GM12878 (cell line): ENCODE data around the gene LDHA. TPM values are rescaled to one million over a fixed set of nuclear protein-coding genes. Genes with fewer than 3 reads are reported as not detected.

Experiments
- E4F1 ChIP-seq: fragments of 450-650 bp; IDR thresholded peaks from 2 replicates; pipeline ENCODE4 v1.6.1; 2018; ENCODE audit warnings: borderline replicate concordance, mild to moderate bottlenecking; ENCODE audit not compliant: partially characterized antibody
- microRNA-seq: library from miRNA; unstranded; fragments of <30 nt; microRNA quantifications from one replicate; pipeline ENCODE4, GENCODE V29; 2018
- polyA plus RNA-seq, 11 experiments: library from polyadenylated mRNA; depleted of rRNA in 4 of 11; unstranded in 6 of 11; stranded (reverse) in 5 of 11; fragments of >200 nt; fragmentation: Nextera tagmentation in 4 of 11; fragmentation: Illumina TruSeq in 1 of 11; extraction: Ambion mirVana in 4 of 11; extraction: Trizol in 1 of 11; gene quantifications; 1 replicate in 1 of 11; 2 replicates in 10 of 11; pipeline versions ENCODE4 v1.2.1 to v1.2.3, GENCODE V29; 2011 to 2016; ENCODE audit warnings: inconsistent platforms in 2 of 11, missing spikeins in 2 of 11, low read depth in 1 of 11
- small RNA-seq: library from RNA; depleted of rRNA; stranded (forward); fragments of <200 nt; gene quantifications from one replicate; pipeline ENCODE3, GENCODE V24; 2014
- total RNA-seq, 4 experiments: library from RNA; depleted of rRNA in 3 of 4; stranded (reverse); fragments of >200 nt in 3 of 4; fragmentation: Illumina TruSeq in 1 of 4; extraction: Trizol in 1 of 4; gene quantifications; 2 replicates each; pipeline versions ENCODE4 v1.2.1 to v1.2.3, GENCODE V29; 2013 to 2021

The LDHA gene
- total and polyA plus RNA-seq, 10 of the 15 experiments (the other 5 are each of a cell fraction or from before 2014, with no cell fraction given): 773 to 2,300 (median 1,367) TPM

- no peak for TF ChIP-seq E4F1
These were observed 63.1 kb downstream of the LDHA start (continued) for GRCh38 chr11:18457450-18457849.

Small RNAs within 50 kb of the gene (microRNA-seq; reads per million reads assigned to microRNA genes)
- gene MIR3159: 3.4 reads per million, percentile 18 among the genes with 10 or more reads in this experiment

Small RNAs within 50 kb of the gene (small RNA-seq; reads per million reads assigned to genes)
- 0.78 reads per million, percentile 23 among the genes with 10 or more reads in this experiment for gene MIR3159

Other genes with a start within 250 kb of the LDHA start
Only the 7 nearest of the 12 such genes appear.
- gene SAA2, start 145.9 kb upstream of the LDHA start, total RNA-seq (2014; rRNA removed): 0.38 and 0.45 TPM in 2 replicates
- gene SAA2, start 145.9 kb upstream of the LDHA start, total RNA-seq (2014; rRNA removed; fragmentation: Illumina TruSeq; extraction: Trizol): 0.18 TPM in 1 of 2 replicates, not detected in the other
- gene SAA2, start 145.9 kb upstream of the LDHA start, total RNA-seq (2021): 4.1 and 5.7 TPM in 2 replicates
- 0.20 and 0.24 TPM in 2 replicates for gene SAA2, start 145.9 kb upstream of the LDHA start, polyA plus RNA-seq (2011; rRNA removed)
- gene SAA2, start 145.9 kb upstream of the LDHA start, polyA plus RNA-seq (2014; fragmentation: Illumina TruSeq; extraction: Trizol): 0.32 TPM in 1 of 2 replicates, not detected in the other
- gene SAA2, start 145.9 kb upstream of the LDHA start, polyA plus RNA-seq (2014; fragmentation: Nextera tagmentation; extraction: Ambion mirVana): under 1 TPM in 1 of 2 experiments, not detected in 1; 0.24 TPM
- 0.08 and 0.24 TPM in 2 replicates for gene SAA2, start 145.9 kb upstream of the LDHA start, polyA plus RNA-seq (2014; rRNA removed)
- gene SAA2, start 145.9 kb upstream of the LDHA start, polyA plus RNA-seq (2016; fragmentation: Nextera tagmentation; extraction: Ambion mirVana): under 1 TPM in 1 of 2 experiments, not detected in 1; 0.32 TPM
- gene SAA1, start 128.3 kb upstream of the LDHA start, total RNA-seq (2014; rRNA removed): not detected in 2 replicates
- gene SAA1, start 128.3 kb upstream of the LDHA start, total RNA-seq (2014; rRNA removed; fragmentation: Illumina TruSeq; extraction: Trizol): not detected in 2 replicates
- gene SAA1, start 128.3 kb upstream of the LDHA start, total RNA-seq (2021): 5.5 and 6.9 TPM in 2 replicates
- not detected in 2 replicates for gene SAA1, start 128.3 kb upstream of the LDHA start, polyA plus RNA-seq (2011; rRNA removed)
- not detected in 2 replicates for gene SAA1, start 128.3 kb upstream of the LDHA start, polyA plus RNA-seq (2014; fragmentation: Illumina TruSeq; extraction: Trizol)
- not detected for gene SAA1, start 128.3 kb upstream of the LDHA start, polyA plus RNA-seq (2014; fragmentation: Nextera tagmentation; extraction: Ambion mirVana)
- not detected in 2 replicates for gene SAA1, start 128.3 kb upstream of the LDHA start, polyA plus RNA-seq (2014; rRNA removed)
- gene SAA1, start 128.3 kb upstream of the LDHA start, polyA plus RNA-seq (2016; fragmentation: Nextera tagmentation; extraction: Ambion mirVana): under 1 TPM in 1 of 2 experiments, not detected in 1; 0.36 TPM
- 32.6 and 39.6 TPM in 2 replicates for gene HPS5, start 72.4 kb upstream of the LDHA start, total RNA-seq (2014; rRNA removed)
- gene HPS5, start 72.4 kb upstream of the LDHA start, total RNA-seq (2014; rRNA removed; fragmentation: Illumina TruSeq; extraction: Trizol): 32.5 and 34.8 TPM in 2 replicates
- 23.6 and 24.5 TPM in 2 replicates for gene HPS5, start 72.4 kb upstream of the LDHA start, total RNA-seq (2021)
- 23.5 and 27.9 TPM in 2 replicates for gene HPS5, start 72.4 kb upstream of the LDHA start, polyA plus RNA-seq (2011; rRNA removed)
- 23.3 and 24.1 TPM in 2 replicates for gene HPS5, start 72.4 kb upstream of the LDHA start, polyA plus RNA-seq (2014; fragmentation: Illumina TruSeq; extraction: Trizol)
- gene HPS5, start 72.4 kb upstream of the LDHA start, polyA plus RNA-seq (2014; fragmentation: Nextera tagmentation; extraction: Ambion mirVana): 10 to 100 TPM; 11.9 to 19.9 TPM
- gene HPS5, start 72.4 kb upstream of the LDHA start, polyA plus RNA-seq (2014; rRNA removed): 14.8 and 22.1 TPM in 2 replicates
- 10 to 100 TPM; 23.6 to 24.3 TPM for gene HPS5, start 72.4 kb upstream of the LDHA start, polyA plus RNA-seq (2016; fragmentation: Nextera tagmentation; extraction: Ambion mirVana)
- gene GTF2H1, start 72.0 kb upstream of the LDHA start, total RNA-seq (2014; rRNA removed): 48.6 and 59.5 TPM in 2 replicates
- 63.7 and 68.8 TPM in 2 replicates for gene GTF2H1, start 72.0 kb upstream of the LDHA start, total RNA-seq (2014; rRNA removed; fragmentation: Illumina TruSeq; extraction: Trizol)
- gene GTF2H1, start 72.0 kb upstream of the LDHA start, total RNA-seq (2021): 40.2 and 44.6 TPM in 2 replicates
- 36.7 and 42.4 TPM in 2 replicates for gene GTF2H1, start 72.0 kb upstream of the LDHA start, polyA plus RNA-seq (2011; rRNA removed)
- gene GTF2H1, start 72.0 kb upstream of the LDHA start, polyA plus RNA-seq (2014; fragmentation: Illumina TruSeq; extraction: Trizol): 61.1 and 61.2 TPM in 2 replicates
- gene GTF2H1, start 72.0 kb upstream of the LDHA start, polyA plus RNA-seq (2014; fragmentation: Nextera tagmentation; extraction: Ambion mirVana): 10 to 100 TPM; 39.2 to 42.9 TPM
- 34.0 and 40.4 TPM in 2 replicates for gene GTF2H1, start 72.0 kb upstream of the LDHA start, polyA plus RNA-seq (2014; rRNA removed)
- 10 to 100 TPM; 65.7 to 65.8 TPM for gene GTF2H1, start 72.0 kb upstream of the LDHA start, polyA plus RNA-seq (2016; fragmentation: Nextera tagmentation; extraction: Ambion mirVana)
- not detected in 2 replicates for gene LDHC, start 17.8 kb downstream of the LDHA start, total RNA-seq (2014; rRNA removed)
- gene LDHC, start 17.8 kb downstream of the LDHA start, total RNA-seq (2014; rRNA removed; fragmentation: Illumina TruSeq; extraction: Trizol): not detected in 2 replicates
- not detected in 2 replicates for gene LDHC, start 17.8 kb downstream of the LDHA start, total RNA-seq (2021)
- gene LDHC, start 17.8 kb downstream of the LDHA start, polyA plus RNA-seq (2011; rRNA removed): not detected in 2 replicates
- 0.04 TPM in 1 of 2 replicates, not detected in the other for gene LDHC, start 17.8 kb downstream of the LDHA start, polyA plus RNA-seq (2014; fragmentation: Illumina TruSeq; extraction: Trizol)
- under 1 TPM in 1 of 2 experiments, not detected in 1; 0.16 TPM for gene LDHC, start 17.8 kb downstream of the LDHA start, polyA plus RNA-seq (2014; fragmentation: Nextera tagmentation; extraction: Ambion mirVana)
- not detected in 2 replicates for gene LDHC, start 17.8 kb downstream of the LDHA start, polyA plus RNA-seq (2014; rRNA removed)
- gene LDHC, start 17.8 kb downstream of the LDHA start, polyA plus RNA-seq (2016; fragmentation: Nextera tagmentation; extraction: Ambion mirVana): not detected
- not detected in 2 replicates for gene LDHAL6A, start 61.3 kb downstream of the LDHA start, total RNA-seq (2014; rRNA removed)
- gene LDHAL6A, start 61.3 kb downstream of the LDHA start, total RNA-seq (2014; rRNA removed; fragmentation: Illumina TruSeq; extraction: Trizol): not detected in 2 replicates
- gene LDHAL6A, start 61.3 kb downstream of the LDHA start, total RNA-seq (2021): not detected in 2 replicates
- gene LDHAL6A, start 61.3 kb downstream of the LDHA start, polyA plus RNA-seq (2011; rRNA removed): not detected in 2 replicates
- gene LDHAL6A, start 61.3 kb downstream of the LDHA start, polyA plus RNA-seq (2014; fragmentation: Illumina TruSeq; extraction: Trizol): not detected in 2 replicates
- under 1 TPM in 1 of 2 experiments, not detected in 1; 0.03 TPM for gene LDHAL6A, start 61.3 kb downstream of the LDHA start, polyA plus RNA-seq (2014; fragmentation: Nextera tagmentation; extraction: Ambion mirVana)
- gene LDHAL6A, start 61.3 kb downstream of the LDHA start, polyA plus RNA-seq (2014; rRNA removed): not detected in 2 replicates
- under 1 TPM; 0.09 to 0.11 TPM for gene LDHAL6A, start 61.3 kb downstream of the LDHA start, polyA plus RNA-seq (2016; fragmentation: Nextera tagmentation; extraction: Ambion mirVana)
- gene TSG101, start 132.4 kb downstream of the LDHA start, total RNA-seq (2014; rRNA removed): 89.7 and 93.1 TPM in 2 replicates
- 71.5 and 74.2 TPM in 2 replicates for gene TSG101, start 132.4 kb downstream of the LDHA start, total RNA-seq (2014; rRNA removed; fragmentation: Illumina TruSeq; extraction: Trizol)
- 38.8 and 42.3 TPM in 2 replicates for gene TSG101, start 132.4 kb downstream of the LDHA start, total RNA-seq (2021)
- 98.7 and 123 TPM in 2 replicates for gene TSG101, start 132.4 kb downstream of the LDHA start, polyA plus RNA-seq (2011; rRNA removed)
- gene TSG101, start 132.4 kb downstream of the LDHA start, polyA plus RNA-seq (2014; fragmentation: Illumina TruSeq; extraction: Trizol): 142 and 147 TPM in 2 replicates
- 10 to 100 TPM; 22.3 to 37.6 TPM for gene TSG101, start 132.4 kb downstream of the LDHA start, polyA plus RNA-seq (2014; fragmentation: Nextera tagmentation; extraction: Ambion mirVana)
- gene TSG101, start 132.4 kb downstream of the LDHA start, polyA plus RNA-seq (2014; rRNA removed): 63.5 and 80.0 TPM in 2 replicates
- 100 to 1,000 TPM in 1 of 2 experiments, 10 to 100 TPM in 1; 98.3 to 102 TPM for gene TSG101, start 132.4 kb downstream of the LDHA start, polyA plus RNA-seq (2016; fragmentation: Nextera tagmentation; extraction: Ambion mirVana)